GM23338 (cell line): Measurements from ENCODE around the gene WARS2. TPM values are rescaled to one million over a fixed set of nuclear protein-coding genes. Genes with fewer than 3 reads are reported as not detected.

Source experiments
- ATAC-seq: fragments of 200-7000 bp; cut with Tn5 transposase; 3 replicates; pipeline ENCODE4 v1.9.1; 2020
- DNase-seq: peaks from one replicate; pipeline ENCODE4 v3.0.0-alpha.2; 2015; ENCODE audit warnings: low spot score
- H2AFZ ChIP-seq: fragments of 200-600 bp; sonication (generic); 2 replicates; pipeline ENCODE4 v1.8.0; 2016; ENCODE audit warnings: antibody characterized with exemption, mild to moderate bottlenecking, moderate library complexity
- H3F3A ChIP-seq: fragments of 200-600 bp; sonication (generic); replicated peaks from 2 replicates; pipeline ENCODE4 v1.8.0; 2017; ENCODE audit warnings: antibody characterized with exemption, mixed run types, low read depth
- H3K27ac ChIP-seq: fragments of 200-600 bp; sonication (generic); 2 replicates; pipeline ENCODE4 v1.6.1; 2016; ENCODE audit warnings: low read depth
- H3K27me3 ChIP-seq: fragments of 200-600 bp; sonication (generic); 2 replicates; pipeline ENCODE4 v1.8.0; 2016; ENCODE audit warnings: mild to moderate bottlenecking, mixed run types, moderate library complexity; ENCODE audit not compliant: insufficient read depth
- H3K36me3 ChIP-seq: fragments of 200-600 bp; sonication (generic); 2 replicates; pipeline ENCODE4 v1.8.0; 2016; ENCODE audit warnings: mild to moderate bottlenecking; ENCODE audit not compliant: insufficient read depth
- H3K4me1 ChIP-seq: fragments of 200-600 bp; sonication (generic); 2 replicates; pipeline ENCODE4 v1.8.0; 2016; ENCODE audit warnings: mild to moderate bottlenecking, moderate library complexity; ENCODE audit not compliant: insufficient read depth
- H3K4me2 ChIP-seq: fragments of 200-600 bp; sonication (generic); 2 replicates; pipeline ENCODE4 v1.7.1; 2017; ENCODE audit warnings: mixed run types
- H3K4me3 ChIP-seq: fragments of 200-600 bp; sonication (generic); 2 replicates; pipeline ENCODE4 v1.6.1; 2016; ENCODE audit warnings: mixed run types
- H3K79me2 ChIP-seq: fragments of 200-600 bp; sonication (generic); replicated peaks from 2 replicates; pipeline ENCODE4 v1.8.0; 2017; ENCODE audit warnings: mild to moderate bottlenecking; ENCODE audit not compliant: insufficient read depth
- H3K9me2 ChIP-seq: fragments of 200-600 bp; sonication (generic); 2 replicates; pipeline ENCODE4 v1.8.0; 2017; ENCODE audit not compliant: insufficient read depth
- H4K20me1 ChIP-seq: fragments of 200-600 bp; sonication (generic); replicated peaks from 2 replicates; pipeline ENCODE4 v1.8.0; 2017; ENCODE audit warnings: mild to moderate bottlenecking; ENCODE audit not compliant: insufficient read depth
- H3K27ac Mint-ChIP-seq: 2 replicates; pipeline ENCODE4 v1.8.0; 2020; ENCODE audit warnings: inconsistent platforms, mild to moderate bottlenecking, moderate library complexity, mixed read lengths
- H3K27me3 Mint-ChIP-seq: 3 replicates; pipeline ENCODE4 v1.8.0; 2022; ENCODE audit warnings: low read depth, mild to moderate bottlenecking, moderate library complexity, mixed read lengths, inconsistent platforms; ENCODE audit not compliant: insufficient read depth, poor library complexity
- H3K36me3 Mint-ChIP-seq: 3 replicates; pipeline ENCODE4 v1.8.0; 2021; ENCODE audit warnings: low read depth, mild to moderate bottlenecking, inconsistent platforms, moderate library complexity, mixed read lengths
- H3K4me1 Mint-ChIP-seq: 3 replicates; pipeline ENCODE4 v1.8.0; 2020; ENCODE audit warnings: mild to moderate bottlenecking, inconsistent platforms, mixed read lengths
- H3K4me3 Mint-ChIP-seq: 3 replicates; pipeline ENCODE4 v1.8.0; 2021; ENCODE audit warnings: moderate library complexity, mild to moderate bottlenecking, inconsistent platforms, mixed read lengths
- H3K9me3 Mint-ChIP-seq: 3 replicates; pipeline ENCODE4 v1.8.0; 2020; ENCODE audit warnings: moderate library complexity, mild to moderate bottlenecking, inconsistent platforms, mixed read lengths
- ETS1 ChIP-seq: IDR thresholded peaks from 2 replicates; pipeline ENCODE4 v1.6.1; 2016; ENCODE audit warnings: antibody characterized with exemption
- EZH2 ChIP-seq: fragments of 200-600 bp; sonication (generic); IDR thresholded peaks from one replicate; pipeline ENCODE4 v1.8.0; 2017; ENCODE audit warnings: antibody characterized with exemption, mild to moderate bottlenecking, low read depth; ENCODE audit not compliant: unreplicated experiment
- EZH2phosphoT487 ChIP-seq: fragments of 200-600 bp; sonication (generic); IDR thresholded peaks from one replicate; pipeline ENCODE4 v1.8.1; 2018; ENCODE audit warnings: antibody characterized with exemption; ENCODE audit not compliant: unreplicated experiment
- JUNB ChIP-seq: IDR thresholded peaks from one replicate; pipeline ENCODE4 v1.6.1; 2016; ENCODE audit warnings: antibody characterized with exemption; ENCODE audit not compliant: unreplicated experiment
- NANOG ChIP-seq: IDR thresholded peaks from 2 replicates; pipeline ENCODE4 v1.6.1; 2016; ENCODE audit warnings: antibody characterized with exemption, borderline replicate concordance
- STAT1 ChIP-seq: IDR thresholded peaks from one replicate; pipeline ENCODE4 v1.6.1; 2016; ENCODE audit warnings: antibody characterized with exemption; ENCODE audit not compliant: unreplicated experiment
- ZNF114 ChIP-seq: fragments of 250-450 bp; sonication (Bioruptor Pico); IDR thresholded peaks from 2 replicates; pipeline ENCODE4 v1.5.0; 2020; ENCODE audit warnings: mild to moderate bottlenecking, moderate library complexity
- ZNF331 ChIP-seq: fragments of 250-450 bp; sonication (Bioruptor Pico); IDR thresholded peaks from 2 replicates; pipeline ENCODE4 v1.5.0; 2020; ENCODE audit warnings: low read depth, mild to moderate bottlenecking, moderate library complexity
- polyA plus RNA-seq: library from polyadenylated mRNA; unstranded; fragments of >200 nt; fragmentation: Nextera tagmentation; extraction: Ambion mirVana; gene quantifications from 2 replicates; pipeline ENCODE4 v1.2.1, GENCODE V29; 2016
- total RNA-seq: library from RNA; depleted of rRNA; stranded (reverse); fragments of >200 nt; shearing (Covaris generic); gene quantifications from 2 replicates; pipeline ENCODE4 v1.2.3, GENCODE V29; 2014
- TF ChIP-seq, protein P1 (sequence below), 2 experiments: fragments of 200-600 bp in 1 of 2; sonication (generic) in 1 of 2; conservative IDR thresholded peaks; 2 replicates each; pipeline versions ENCODE4 v1.5.1 to v1.6.1; 2016 to 2017; ENCODE audit warnings: antibody characterized with exemption in 2 of 2, low read depth in 2 of 2, mild to moderate bottlenecking in 2 of 2, moderate library complexity in 1 of 2

The WARS2 gene
- total and polyA plus RNA-seq, 2 experiments from 2014 or later = 6.4 to 12.6 TPM

DNA sequence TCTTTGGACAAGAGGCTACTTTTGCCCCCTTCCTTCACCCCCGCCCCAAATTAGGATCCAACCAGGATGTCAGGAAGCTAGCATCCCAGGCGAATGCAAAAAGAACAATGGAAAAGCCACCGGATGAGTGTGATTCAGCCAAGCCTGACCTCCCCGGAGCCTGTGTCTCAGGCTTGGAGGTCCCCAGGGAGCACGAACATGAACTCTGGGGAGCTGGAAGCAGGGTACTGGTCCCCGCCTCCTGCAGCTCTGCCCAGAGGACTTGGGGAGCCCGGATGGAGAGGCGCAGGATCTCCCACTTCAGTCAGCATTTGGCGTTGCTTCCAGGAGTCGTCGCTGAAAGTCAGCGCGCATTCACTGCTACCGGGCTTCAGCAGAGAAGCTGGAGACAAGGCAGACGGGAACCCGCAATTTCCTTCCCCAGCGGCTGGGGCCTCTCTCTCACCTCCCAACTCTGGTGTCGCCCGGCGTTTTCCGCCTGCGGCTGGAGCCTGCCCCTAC, 150.5 kb downstream of the WARS2 start (continued):
- no peak; the same call in 1 of the 2 replicates for TF ChIP-seq ETS1
- no peak for TF ChIP-seq EZH2
- TF ChIP-seq ZNF114 (CRISPR knock-in tag) = no peak
- TF ChIP-seq ZNF331 (CRISPR knock-in tag) = no peak
- TF ChIP-seq EZH2phosphoT487 = no peak
- no peak for TF ChIP-seq STAT1
- no peak for TF ChIP-seq JUNB
- TF ChIP-seq, protein P1, sequence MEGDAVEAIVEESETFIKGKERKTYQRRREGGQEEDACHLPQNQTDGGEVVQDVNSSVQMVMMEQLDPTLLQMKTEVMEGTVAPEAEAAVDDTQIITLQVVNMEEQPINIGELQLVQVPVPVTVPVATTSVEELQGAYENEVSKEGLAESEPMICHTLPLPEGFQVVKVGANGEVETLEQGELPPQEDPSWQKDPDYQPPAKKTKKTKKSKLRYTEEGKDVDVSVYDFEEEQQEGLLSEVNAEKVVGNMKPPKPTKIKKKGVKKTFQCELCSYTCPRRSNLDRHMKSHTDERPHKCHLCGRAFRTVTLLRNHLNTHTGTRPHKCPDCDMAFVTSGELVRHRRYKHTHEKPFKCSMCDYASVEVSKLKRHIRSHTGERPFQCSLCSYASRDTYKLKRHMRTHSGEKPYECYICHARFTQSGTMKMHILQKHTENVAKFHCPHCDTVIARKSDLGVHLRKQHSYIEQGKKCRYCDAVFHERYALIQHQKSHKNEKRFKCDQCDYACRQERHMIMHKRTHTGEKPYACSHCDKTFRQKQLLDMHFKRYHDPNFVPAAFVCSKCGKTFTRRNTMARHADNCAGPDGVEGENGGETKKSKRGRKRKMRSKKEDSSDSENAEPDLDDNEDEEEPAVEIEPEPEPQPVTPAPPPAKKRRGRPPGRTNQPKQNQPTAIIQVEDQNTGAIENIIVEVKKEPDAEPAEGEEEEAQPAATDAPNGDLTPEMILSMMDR (conservative IDR thresholded peaks at IDR 0.05; ENCODE audit: low read depth in 2 of 2) = no peak
- TF ChIP-seq NANOG = no peak

GRCh38 chr1:118989006-118989815, 151.2 kb downstream of the WARS2 start:
- no peak overlapping the region for H3K27ac Mint-ChIP-seq
- H3K36me3 Mint-ChIP-seq = no peaks in the 10 kb centered on the region
- no peaks in the 10 kb centered on the region for H3K9me2 ChIP-seq
- peaks cover 22% of the 10 kb centered on the region for H3F3A ChIP-seq
- peaks cover 74% of the 10 kb centered on the region for H3K4me1 Mint-ChIP-seq
- H3K36me3 ChIP-seq = no peaks in the 10 kb centered on the region
- H2AFZ ChIP-seq = peak overlapping the region; percentile 78
- no peak overlapping the region for H3K27ac ChIP-seq
- ATAC-seq (peak; percentile 1; the same call in 2 of the 3 replicates), DNase-seq (peak; percentile 79)
- TF ChIP-seq EZH2 = peak; percentile 90
- no peak for TF ChIP-seq NANOG
- TF ChIP-seq EZH2phosphoT487 = peak; percentile 54
- TF ChIP-seq ZNF114 (CRISPR knock-in tag) = no peak
- no peak for TF ChIP-seq ZNF331 (CRISPR knock-in tag)
- TF ChIP-seq STAT1 = no peak
- no peak for TF ChIP-seq ETS1
- H4K20me1 ChIP-seq = peaks cover 7% of the 10 kb centered on the region; the same call in 1 of the 2 replicates
- H3K4me3 Mint-ChIP-seq = peak overlapping the region; percentile 73
- no peaks in the 10 kb centered on the region for H3K79me2 ChIP-seq
- H3K4me2 ChIP-seq = peak overlapping the region; percentile 74
- peaks cover 100% of the 10 kb centered on the region for H3K27me3 ChIP-seq
- peaks cover 3% of the 10 kb centered on the region for H3K9me3 Mint-ChIP-seq
- peaks cover 72% of the 10 kb centered on the region for H3K4me1 ChIP-seq
- peak overlapping the region; percentile 59 for H3K4me3 ChIP-seq
- peaks cover 100% of the 10 kb centered on the region for H3K27me3 Mint-ChIP-seq
